GM21619 (cell line): ENCODE results near the gene SERPINA5.

Experiments
- ATAC-seq: cut with Tn5 transposase; IDR thresholded peaks from one replicate; pipeline ENCODE4 v1.9.1; 2021; ENCODE audit not compliant: unreplicated experiment

Gene SERPINA5

DNA sequence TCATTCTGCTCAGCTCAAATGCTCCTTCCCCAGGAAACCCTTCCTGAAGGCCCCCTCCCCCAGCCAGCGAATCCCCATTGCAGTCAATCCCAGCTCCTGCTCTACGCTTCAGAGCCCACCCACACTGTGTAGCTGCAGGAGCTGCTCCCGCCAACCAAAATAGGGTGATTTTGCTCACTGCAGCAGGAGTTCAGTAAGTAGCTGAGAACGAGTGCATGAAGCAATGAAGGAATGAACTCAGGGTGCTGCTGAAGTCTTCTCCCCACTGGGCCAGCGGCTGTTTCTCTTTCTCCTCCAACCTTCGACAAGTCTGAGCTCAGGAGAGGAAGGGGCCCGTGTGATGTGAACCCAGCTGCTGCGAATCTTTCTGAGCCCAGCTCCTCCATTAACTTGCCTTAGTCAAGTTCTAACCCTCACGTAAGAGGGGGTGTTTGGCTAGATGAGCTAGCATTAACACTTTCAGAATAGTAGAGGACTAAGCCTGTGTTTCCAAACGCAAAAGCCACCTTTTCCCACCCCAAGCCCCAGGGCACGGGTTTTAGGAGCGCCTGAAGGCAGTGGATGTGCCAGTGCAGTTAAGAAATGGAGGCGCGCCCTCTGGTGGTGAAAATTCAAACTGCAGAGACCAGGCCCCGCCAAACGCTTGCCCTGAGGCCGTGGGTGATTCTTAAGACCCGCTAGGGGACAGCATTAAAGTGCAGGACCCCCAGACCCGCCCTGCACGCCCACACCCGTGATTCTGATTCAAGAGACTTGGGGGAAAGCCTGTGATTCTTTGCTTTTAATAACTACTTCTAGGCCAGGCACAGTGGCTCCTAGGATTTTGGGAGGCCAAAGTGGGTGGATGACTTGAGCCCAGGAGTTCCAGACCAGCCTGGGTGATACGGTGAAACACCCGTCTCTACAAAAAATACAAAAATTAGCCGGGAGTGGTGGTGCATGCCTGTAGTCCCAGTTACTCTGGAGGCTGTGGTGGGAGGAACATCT is 31.9 kb upstream of the SERPINA5 start:
- ATAC-seq = peak; percentile 61

DNA sequence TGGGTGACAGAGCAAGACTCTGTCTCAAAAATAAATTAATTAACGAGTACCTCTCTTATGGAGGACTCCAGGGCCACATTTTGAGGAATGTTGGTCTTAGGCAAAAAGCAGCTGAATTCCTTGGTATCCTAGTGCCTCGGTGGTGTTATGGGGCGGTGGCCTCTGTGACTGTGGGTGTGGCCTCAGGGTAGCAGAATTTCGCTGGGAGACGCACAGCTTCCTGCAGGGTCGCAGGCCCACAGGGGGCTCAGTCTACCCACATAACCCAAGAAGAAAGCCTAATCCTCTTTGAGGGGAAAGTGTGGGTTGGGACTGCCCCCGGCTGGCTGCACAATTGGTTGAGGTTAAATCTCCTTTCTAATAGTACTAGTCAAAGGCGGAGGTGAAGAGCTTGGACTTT is 31.2 kb upstream of the SERPINA5 start:
- ATAC-seq = no peak

DNA sequence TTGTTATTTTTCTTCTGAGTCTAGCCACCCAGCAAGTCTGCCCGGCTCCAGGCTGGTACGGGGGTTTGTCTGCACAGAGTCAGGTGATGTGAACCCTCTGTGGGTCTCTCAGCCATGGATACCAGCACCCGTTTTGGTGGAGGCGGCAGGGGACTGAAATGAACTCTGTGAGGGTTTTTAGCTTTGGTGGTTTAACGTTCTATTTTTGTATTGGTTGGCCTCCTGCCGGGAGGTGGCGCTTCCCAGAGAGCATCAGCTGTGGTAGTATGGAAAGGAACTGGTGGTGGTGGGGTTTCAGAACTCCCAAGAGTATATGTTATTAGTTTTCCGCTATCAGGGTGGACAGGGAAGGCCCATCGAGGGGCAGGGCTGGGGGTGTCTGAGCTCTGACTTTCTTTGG is 25.2 kb upstream of the SERPINA5 start:
- no peak for ATAC-seq

DNA sequence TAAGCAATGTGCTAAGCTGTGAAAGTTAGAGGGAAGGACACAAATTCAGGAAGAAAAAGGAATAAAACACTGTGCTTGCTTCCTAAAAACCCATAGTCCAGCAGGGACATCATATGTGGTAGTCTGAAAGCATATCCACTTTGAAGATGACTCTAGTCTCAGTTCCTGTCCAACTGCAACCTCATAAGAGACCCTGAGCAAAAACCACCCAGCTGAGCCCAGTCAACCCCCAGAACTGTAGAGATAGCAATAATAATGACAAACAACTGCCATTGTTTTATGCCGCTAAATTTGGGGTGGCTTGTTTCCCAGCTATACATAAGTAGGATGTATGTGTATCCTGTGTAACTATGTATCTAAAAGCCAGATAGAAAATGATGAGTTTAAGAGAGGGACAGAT is 23.9 kb upstream of the SERPINA5 start:
- no peak for ATAC-seq

DNA sequence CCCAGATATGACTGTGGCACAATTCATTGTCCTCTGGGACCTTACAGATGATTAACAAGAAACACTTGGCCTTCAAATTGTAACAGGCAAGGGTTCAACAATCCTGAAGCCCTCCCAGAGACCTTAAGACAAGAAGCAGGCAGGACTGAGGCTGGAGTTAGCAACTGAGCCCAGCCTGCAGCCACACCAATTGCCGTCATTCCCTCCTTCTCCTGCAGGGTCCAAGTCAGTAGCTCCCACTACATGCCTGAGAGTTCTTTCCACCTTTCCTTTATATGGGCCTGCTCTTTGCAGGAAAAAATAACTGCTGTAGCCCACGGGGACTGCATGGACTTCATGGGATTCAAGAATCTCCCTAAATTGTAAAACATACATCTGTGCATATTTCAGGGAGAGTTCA is 22.4 kb upstream of the SERPINA5 start:
- ATAC-seq = no peak

DNA sequence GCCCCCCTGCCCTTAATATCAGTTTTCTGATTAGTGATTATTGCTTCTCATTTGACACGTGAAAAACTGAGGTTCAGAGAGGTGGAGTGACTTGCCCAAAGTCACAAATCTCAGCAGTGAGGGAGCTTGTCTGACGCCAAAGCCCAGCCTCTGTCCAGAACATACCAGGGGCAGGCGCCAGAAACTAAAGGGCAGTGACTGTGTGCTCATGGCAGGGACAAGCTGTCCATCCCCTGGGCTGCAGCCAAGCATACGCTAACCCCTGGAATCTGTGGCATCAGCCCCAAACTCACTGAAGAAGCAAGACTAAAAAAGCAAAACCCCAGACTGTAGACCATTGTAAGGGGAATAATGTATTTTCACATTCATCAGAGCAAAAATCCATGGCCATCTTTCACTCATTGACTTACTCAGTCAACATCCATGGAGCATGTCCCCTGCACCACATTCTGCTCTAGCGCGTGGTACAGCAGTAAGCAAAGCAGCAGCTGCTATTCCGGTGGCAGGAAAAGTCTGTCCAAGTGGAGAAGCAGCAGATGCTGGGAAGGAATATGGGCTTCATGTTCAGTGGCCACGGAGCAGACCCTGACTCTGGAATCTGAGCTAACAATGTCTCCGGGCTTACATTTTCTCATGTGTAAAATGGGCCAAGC is 21.5 kb upstream of the SERPINA5 start:
- ATAC-seq = no peak

DNA sequence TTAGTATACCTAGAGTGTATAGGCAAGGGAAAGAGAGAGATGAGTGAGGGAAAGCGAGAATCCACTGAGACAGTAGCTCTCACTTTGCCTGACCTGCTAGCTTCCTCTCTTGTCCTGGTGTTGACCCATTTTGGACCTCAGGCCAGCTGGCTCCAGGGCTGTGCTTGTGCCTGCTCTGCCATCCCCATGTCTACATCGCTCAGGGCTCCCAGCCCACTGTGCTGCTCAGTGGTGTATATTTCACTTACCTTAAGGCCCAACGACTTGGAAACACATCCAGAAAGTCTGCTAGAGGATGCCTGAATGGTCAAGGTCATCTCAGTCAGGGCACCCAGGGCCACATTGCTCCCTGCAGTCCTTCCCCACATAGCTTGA is 20.9 kb upstream of the SERPINA5 start:
- ATAC-seq = no peak

DNA sequence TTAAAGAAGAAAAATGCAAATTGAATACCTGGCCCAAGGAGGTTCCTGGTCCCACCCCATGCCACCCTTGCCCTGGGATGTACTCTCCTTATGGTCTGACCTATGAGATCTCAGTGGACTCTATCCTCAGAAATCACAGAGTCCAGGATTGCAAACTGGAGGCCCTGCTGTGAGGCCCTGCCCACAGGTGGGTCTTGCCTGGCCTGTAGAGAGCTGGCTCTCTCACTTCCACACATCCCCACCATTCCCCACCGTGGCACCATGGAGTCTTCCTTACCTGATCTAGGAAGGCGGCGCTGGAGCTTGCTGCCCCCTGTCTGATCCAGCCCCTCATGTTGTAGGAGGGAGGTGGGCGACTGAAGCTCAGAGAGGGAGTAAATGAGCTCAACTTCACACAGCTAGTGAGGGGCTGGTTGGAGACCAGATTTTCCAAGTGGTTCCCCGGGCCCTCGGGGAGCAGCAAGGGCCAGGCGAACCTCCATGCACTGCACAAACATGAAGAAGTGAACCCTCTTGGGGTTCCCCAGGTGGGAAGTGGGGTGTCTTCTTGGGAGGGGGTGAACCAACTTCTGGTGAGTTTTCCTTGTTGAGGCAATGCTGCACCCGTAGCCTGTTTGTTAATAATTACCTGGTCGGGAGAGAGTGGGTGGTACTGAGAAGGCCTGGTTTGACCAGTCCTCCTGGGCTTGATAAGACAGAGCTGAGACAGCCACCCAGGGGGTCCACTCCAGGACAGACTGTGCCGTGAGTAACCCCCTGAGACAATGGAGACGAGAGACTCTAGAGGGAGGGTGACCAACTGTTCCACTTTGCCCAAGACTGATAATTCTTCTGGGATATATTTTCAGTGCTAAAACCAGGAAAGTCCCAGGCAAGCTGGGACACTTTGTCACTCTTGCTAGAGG is 20.2 kb upstream of the SERPINA5 start, which contains the start of gene SERPINA4:
SERPINA4 (plus strand) TSS at position 692 of the 905 bp plus-strand sequence. CDS start 2,041 bp downstream, outside the sequence.
- ATAC-seq = no peak

DNA sequence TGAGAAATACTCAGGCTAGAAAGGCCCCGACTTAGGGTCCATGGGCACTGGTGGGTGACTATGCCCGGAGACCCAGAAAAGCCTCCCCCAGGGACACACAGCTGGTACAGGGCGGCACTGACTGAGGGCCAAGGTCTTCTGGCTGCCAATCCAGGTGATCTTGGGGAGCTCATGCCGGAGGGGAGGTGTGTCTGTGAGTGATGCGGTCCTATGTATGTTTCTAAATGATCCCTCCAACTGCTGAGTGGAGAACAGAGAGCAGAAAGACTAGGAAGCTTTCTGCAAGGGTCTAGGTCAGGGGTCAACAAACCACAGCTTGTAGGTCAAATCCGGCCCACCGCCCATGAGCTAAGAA is 19.6 kb upstream of the SERPINA5 start:
- ATAC-seq = no peak

DNA sequence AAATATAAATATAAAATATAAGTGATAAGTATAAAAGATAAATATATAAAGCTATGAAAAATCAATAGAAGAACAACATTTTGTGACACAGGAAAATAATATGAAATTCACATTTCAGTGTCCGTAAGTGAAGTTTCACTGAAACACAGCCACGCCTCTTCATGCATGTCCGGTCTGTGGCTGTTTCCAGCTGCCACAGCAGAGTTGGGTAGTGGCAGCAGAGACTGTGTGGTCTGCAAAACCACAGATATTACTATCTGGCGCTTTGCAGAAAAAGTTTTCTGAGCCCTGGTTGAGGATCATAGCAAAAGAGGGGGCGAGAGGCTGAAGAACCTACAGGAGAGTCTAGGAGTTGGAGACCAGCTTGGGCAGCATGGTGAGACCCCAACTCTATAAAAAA is 19.2 kb upstream of the SERPINA5 start:
- no peak for ATAC-seq

DNA sequence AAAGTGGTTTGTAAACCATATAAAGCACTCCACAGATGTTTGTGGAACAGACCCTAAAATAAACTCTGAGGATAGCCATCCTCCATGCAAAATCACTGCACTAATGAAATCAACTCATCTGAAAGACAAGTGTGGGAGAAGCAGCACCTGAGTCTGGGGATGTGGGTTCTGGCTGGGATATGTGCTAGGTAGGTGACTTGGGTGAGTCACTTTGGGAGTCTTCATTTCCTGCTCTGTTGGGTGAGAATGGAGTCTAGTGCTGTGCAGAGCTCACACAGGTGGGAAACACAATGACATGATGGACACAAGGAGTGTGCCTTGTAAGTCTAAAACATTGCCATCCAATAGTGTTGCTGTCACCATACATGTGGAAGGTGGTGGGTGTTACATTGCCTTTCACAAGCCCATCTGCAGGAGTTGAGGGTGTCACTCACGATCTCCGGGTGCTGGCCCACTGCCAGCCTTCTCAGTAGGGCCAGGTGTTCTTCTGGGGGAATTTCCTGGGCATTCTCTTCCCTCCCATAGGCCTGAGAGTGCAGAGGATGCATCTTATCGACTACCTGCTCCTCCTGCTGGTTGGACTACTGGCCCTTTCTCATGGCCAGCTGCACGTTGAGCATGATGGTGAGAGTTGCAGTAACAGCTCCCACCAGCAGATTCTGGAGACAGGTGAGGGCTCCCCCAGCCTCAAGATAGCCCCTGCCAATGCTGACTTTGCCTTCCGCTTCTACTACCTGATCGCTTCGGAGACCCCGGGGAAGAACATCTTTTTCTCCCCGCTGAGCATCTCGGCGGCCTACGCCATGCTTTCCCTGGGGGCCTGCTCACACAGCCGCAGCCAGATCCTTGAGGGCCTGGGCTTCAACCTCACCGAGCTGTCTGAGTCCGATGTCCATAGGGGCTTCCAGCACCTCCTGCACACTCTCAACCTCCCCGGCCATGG is 18.0 kb upstream of the SERPINA5 start:
- no peak for ATAC-seq

DNA sequence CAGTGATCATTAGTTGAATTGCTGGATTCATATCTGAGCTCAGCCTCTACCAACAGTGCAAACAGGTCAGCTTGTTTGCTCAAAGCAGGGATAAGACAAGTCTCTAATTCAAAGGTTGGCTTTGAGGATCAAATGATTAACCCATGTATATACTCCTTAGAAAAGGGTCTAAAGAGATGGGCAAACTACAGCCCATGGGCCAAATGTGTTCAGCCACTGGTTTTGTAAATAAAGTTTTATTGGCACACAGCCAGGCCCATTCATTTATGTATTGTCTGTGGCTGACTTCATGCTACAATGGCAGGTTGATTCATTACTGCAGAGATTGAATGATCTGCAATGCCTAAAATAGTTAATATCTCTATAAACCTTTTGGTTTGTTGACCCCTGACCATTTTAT is 16.8 kb upstream of the SERPINA5 start:
- ATAC-seq = no peak

DNA sequence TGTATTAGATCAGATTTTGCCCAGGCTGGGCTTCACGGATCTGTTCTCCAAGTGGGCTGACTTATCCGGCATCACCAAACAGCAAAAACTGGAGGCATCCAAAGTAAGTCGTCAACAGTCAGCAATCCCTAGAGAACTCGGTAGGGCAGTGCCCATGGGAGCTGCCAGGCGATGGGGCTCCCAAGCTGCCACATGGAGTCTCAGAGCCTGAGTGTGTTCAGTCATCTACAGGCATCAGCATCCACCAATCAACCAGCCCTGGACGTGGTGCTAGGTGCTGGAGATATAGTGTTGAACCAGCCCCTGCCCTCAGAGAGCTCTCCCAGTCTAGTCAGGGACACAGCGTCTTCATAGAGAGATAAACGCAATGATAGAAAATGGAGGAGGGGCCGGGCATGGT is 13.0 kb upstream of the SERPINA5 start:
- no peak for ATAC-seq

DNA sequence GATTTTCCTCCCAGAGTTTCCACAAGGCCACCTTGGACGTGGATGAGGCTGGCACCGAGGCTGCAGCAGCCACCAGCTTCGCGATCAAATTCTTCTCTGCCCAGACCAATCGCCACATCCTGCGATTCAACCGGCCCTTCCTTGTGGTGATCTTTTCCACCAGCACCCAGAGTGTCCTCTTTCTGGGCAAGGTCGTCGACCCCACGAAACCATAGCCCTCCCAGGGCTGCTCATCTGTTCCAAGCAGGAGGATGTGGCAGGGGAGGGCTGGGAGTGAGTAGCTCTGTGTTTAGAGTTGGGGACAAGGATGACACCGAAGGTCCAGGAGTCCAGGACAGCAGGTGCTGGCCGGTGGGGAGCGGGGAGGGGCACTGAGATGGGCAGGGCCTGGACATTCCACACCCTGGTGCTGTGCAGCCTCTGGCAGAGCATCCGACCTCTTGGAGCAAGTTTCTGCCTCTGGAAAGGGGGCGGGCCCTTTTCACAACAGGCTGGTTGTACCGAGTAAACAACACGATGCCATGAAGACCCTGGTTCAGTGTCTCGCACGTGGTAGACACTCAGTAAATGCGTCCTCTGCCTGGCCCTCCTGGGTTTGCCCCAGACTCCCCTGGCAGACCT is 11.7 kb upstream of the SERPINA5 start:
- no peak for ATAC-seq

DNA sequence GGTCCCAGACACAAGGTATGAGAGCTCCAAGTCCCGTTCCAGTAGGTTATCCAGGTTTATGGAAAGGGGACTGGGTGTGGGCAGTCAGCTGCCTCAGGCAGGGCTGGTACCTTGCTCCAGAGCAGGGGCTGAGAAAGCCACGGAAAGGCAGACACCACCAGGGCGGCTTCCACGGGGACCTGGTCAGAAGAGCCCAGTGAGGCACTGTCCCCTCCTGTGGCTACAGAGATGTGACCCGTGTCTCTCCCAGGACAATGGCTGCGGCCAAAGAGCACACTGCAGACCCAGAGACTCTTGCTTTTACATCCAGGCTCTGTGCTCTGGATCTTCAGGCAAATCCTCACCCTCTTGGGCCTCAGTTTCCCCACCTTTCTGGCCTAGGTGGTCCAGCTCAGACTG is 11.2 kb upstream of the SERPINA5 start:
- ATAC-seq = no peak

DNA sequence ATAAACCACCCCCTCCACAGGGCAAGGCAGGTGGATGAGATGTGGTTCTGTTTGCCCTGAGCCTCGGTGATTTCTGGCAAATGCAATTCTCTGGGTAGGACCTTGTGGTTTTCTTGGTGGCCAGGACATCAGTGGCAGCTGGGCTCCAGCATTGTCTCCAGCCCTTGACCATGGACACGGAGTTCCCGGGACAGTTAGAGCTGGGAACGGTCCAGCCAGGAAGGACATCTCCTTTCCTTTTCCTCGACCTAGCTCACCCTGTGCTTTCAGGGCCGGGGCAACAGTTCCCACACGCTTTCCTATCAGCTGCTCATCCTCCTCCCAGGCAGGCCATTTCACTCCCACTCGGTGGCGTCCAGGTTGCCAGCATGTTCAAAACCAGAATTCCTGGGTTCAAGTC is 10.8 kb upstream of the SERPINA5 start:
- ATAC-seq = no peak

DNA sequence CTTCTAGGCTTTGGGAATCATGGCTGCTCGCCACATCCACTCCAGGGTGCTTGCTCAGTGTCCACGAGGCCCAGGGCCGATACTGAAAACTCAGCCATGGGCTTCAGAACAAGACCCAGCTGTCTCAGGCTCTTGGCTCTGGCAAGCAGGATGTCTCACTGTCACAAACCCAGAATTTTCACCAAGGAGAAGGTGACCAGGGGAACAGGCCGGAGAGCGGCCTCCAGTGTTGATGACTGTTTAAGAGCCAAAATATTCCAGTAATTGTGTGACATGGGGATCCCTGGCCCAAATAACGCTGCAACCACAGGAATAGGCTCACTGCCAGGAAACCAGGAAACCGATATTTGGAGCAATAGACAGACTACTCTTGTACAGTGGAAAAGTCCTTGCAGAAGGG is 9.8 kb upstream of the SERPINA5 start:
- ATAC-seq = no peak

DNA sequence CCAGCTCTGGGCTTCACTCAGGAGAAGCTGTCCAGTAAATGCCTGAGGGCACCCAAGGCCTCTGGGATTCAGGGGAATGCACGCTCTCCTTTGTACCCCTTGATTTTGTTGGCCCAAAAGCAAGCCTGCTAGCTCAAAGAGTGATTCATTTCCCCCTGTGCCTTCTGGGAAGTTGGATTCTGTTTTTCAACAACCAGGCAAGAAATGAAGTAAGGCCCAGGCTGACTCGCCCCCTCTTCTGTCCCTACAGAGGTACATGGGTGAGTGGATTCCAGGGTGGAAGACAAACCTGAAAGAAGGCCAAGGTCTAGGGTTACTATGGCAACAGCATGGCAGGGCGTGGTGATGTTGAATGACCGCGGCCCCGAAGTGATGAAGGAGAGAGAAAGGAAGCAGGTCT is 9.3 kb upstream of the SERPINA5 start:
- ATAC-seq = no peak

DNA sequence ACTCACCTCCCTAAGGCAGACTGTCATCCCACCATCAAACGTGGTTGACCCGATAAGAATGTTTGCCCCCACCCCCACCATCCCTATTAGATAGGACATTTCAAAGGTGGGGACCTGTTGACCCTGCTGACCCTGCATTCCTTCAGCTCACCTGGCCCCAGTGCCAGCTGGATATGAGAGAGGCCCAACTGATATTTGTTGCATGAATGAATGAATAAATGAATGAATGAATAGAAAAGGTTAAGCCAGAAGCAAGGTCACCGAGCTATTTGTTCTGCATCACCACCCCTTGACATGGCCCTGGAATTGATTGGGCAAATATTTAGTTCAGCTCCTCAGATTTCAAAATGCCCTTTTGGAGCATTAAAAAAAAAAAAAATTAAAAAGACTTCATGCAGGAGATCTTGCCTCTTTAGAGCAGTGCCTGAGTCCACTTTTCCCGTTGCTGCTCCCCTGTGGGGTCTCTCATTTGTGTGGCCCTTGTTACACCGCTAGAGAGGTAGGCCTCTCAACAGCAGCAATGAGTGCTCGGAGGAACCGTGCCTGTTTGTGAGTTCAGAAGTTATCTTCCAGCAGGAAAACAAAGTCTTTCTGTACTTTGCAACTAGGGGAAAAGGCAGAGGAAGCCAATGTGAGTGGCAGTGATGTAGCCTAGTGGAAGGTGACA is 8.5 kb upstream of the SERPINA5 start:
- ATAC-seq = no peak
